Colon (tissue), 2 donors: ENCODE measurements around the gene CEACAM4.
"Not testable (repeated sequence)": the region's sequence is repeated elsewhere in the genome, so short reads cannot be mapped to it uniquely, and the experiment has no call there.

Source experiments
- FAIRE-seq: peaks from 2 replicates; lab custom pipeline; 2012; peaks lifted over from hg19 to GRCh38; lab: Jason Lieb, UNC
- donor health status: control.
- donor health status: control.

CEACAM4 gene

GRCh38 chr19:41584931-41585330, 41.9 kb downstream of the CEACAM4 start:
- FAIRE-seq = no peak

- FAIRE-seq = no peak
Measured at GRCh38 chr19:41584260-41584810, 42.5 kb downstream of the CEACAM4 start.

DNA sequence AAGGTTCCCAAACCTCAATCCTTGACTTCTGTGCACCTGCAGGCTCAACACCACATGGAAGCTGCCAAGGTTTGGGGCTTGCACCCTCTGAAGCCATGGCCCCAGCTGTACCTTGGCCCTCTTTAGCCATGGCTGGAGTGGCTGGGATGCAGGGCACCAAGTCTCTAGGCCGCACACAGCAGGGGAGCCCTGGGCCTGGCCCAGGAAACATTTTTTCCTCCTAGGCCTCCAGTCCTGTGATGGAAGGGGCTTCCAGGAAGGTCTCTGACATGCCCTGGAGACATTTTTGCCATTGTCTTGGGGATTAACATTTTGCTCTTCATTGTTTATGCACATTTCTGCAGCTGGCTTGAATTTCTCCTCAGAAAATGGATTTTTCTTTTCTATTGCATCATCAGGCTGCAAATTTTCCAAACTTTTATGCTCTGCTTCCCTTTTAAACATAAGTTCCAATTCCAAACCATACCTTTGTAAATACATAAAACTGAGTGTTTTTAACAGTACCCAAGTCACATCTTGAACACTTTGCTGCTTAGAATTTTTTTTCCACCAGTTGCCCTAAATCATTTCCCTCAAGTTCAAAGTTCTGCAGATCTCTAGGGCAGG, 44.2 kb downstream of the CEACAM4 start:
- not testable (repeated sequence) for FAIRE-seq

DNA sequence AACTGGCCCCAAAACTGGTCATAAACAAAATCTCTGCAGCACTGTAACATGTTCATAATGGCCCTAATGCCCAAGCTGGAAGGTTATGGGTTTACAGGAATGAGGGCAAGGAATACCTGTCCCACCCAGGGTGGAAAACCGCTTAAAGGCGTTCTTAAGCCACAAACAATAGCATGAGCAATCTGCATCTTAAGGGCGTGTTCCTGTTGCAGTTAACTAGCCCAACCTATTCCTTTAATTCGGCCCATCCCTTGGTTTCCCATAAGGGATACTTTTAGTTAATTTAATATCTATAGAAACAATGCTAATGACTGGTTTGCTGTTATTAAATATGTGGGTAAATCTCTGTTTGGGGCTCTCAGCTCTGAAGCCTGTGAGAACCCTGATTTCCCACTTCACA, 45.8 kb downstream of the CEACAM4 start:
- not testable (repeated sequence) for FAIRE-seq

DNA sequence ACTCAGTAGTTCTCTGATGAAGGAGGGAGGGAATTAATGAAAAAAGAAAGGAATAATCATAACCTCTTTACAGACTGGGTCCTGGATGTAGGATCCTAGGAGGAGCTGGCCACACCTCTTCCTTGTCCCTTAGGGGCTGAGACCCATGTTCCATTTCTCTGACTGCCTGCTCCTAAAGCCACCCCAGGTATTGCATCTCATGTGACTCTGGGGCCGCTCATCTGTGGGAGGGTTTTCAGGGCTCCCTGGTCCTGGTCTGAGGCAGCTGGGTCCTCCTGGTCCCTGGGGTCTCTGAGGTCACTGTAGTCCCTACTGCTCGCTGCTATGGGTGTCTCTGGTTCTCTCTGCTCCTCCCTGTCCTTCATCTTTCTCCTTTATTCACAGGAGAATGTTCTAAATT, 48.0 kb downstream of the CEACAM4 start:
- no peak for FAIRE-seq

GRCh38 chr19:41577833-41578232, 49.0 kb downstream of the CEACAM4 start:
- FAIRE-seq = no peak

- FAIRE-seq = no peak
Measured at GRCh38 chr19:41577144-41577830, 49.6 kb downstream of the CEACAM4 start.

DNA sequence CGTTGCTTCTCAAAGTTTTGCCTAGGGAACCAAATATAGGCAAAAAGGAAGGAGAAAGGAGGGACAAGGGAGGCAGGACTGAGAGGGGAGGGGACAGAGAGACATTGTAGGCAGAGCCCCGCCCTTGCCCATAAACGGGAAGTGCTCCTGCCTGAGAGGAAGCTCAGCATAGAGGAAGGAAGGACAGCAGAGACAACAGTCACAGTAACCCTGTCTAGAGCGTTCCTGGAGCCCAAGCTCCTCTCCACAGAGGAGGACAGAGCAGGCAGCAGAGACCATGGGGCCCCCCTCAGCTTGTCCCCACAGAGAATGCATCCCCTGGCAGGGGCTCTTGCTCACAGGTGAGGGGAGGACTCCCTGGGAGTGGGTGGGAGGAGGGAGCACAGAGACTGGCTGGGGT, 50.9 kb downstream of the CEACAM4 start, which contains the start of gene CEACAM21:
TSS of gene CEACAM21 (plus strand) at position 169 of the 400 bp plus-strand sequence. CDS start at position 278, 109 bp downstream.
- no peak for FAIRE-seq

- no peak for FAIRE-seq
Measured at GRCh38 chr19:41570639-41571112, 56.2 kb downstream of the CEACAM4 start.

GRCh38 chr19:41570179-41570578, 56.7 kb downstream of the CEACAM4 start:
- FAIRE-seq = no peak

GRCh38 chr19:41569481-41570150, 57.3 kb downstream of the CEACAM4 start:
- FAIRE-seq = no peak
